Osteocyte (in vitro differentiated cells): ENCODE results near the gene RIMBP2. TPM values are rescaled to one million over a fixed set of nuclear protein-coding genes. Genes with fewer than 3 reads are reported as not detected.

ENCODE experiments used
- DNase-seq: peaks from one replicate; pipeline ENCODE4 v3.0.0; 2021; ENCODE audit warnings: mixed read lengths; ENCODE audit not compliant: unreplicated experiment; ENCODE audit errors: extremely low spot score
- H3K27ac Mint-ChIP-seq: one replicate; pipeline ENCODE4 v1.8.0; 2021; ENCODE audit warnings: mild to moderate bottlenecking, mixed read lengths; ENCODE audit not compliant: unreplicated experiment
- H3K27me3 Mint-ChIP-seq: one replicate; pipeline ENCODE4 v1.8.0; 2021; ENCODE audit warnings: mixed read lengths; ENCODE audit not compliant: unreplicated experiment
- H3K36me3 Mint-ChIP-seq: one replicate; pipeline ENCODE4 v1.8.0; 2021; ENCODE audit warnings: mixed read lengths; ENCODE audit not compliant: unreplicated experiment
- H3K4me1 Mint-ChIP-seq: one replicate; pipeline ENCODE4 v1.8.0; 2021; ENCODE audit warnings: mixed read lengths; ENCODE audit not compliant: unreplicated experiment
- H3K4me3 Mint-ChIP-seq: one replicate; pipeline ENCODE4 v1.8.0; 2021; ENCODE audit warnings: mild to moderate bottlenecking, moderate library complexity, mixed read lengths; ENCODE audit not compliant: unreplicated experiment
- H3K9me3 Mint-ChIP-seq: one replicate; pipeline ENCODE4 v1.8.0; 2021; ENCODE audit warnings: mixed read lengths; ENCODE audit not compliant: unreplicated experiment
- total RNA-seq: library from RNA; stranded (reverse); gene quantifications from 2 replicates; pipeline ENCODE4 v1.2.1, GENCODE V29; 2021
- TF ChIP-seq, protein P1 (sequence below): fragments of 200-600 bp; sonication (generic); IDR thresholded peaks from 2 replicates; pipeline ENCODE4 v1.5.0; 2021; ENCODE audit warnings: antibody characterized with exemption, mild to moderate bottlenecking, moderate library complexity

Gene RIMBP2
- total RNA-seq, 1 donor from 2014 or later = 0.13 TPM

DNA sequence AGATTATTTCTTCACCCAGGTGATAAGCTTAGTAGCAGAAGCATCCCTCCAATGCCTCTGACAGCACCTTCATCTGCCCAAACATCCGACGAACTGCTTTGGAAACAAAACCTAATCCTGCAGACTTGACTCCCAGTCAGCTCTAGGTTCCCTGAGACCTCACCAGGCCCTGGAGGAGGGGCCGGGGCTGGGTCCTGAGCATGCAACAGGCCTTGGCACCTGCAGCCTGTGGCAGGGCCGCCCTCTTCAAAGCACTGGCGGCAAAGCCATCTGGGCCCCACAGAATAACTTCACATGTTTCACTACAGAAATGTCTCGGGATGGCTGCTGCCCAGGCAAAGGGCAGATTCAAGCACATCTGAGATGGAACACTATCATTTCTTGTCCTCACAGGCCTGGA lies 245.1 kb downstream of the RIMBP2 start:
- TF ChIP-seq, protein P1, sequence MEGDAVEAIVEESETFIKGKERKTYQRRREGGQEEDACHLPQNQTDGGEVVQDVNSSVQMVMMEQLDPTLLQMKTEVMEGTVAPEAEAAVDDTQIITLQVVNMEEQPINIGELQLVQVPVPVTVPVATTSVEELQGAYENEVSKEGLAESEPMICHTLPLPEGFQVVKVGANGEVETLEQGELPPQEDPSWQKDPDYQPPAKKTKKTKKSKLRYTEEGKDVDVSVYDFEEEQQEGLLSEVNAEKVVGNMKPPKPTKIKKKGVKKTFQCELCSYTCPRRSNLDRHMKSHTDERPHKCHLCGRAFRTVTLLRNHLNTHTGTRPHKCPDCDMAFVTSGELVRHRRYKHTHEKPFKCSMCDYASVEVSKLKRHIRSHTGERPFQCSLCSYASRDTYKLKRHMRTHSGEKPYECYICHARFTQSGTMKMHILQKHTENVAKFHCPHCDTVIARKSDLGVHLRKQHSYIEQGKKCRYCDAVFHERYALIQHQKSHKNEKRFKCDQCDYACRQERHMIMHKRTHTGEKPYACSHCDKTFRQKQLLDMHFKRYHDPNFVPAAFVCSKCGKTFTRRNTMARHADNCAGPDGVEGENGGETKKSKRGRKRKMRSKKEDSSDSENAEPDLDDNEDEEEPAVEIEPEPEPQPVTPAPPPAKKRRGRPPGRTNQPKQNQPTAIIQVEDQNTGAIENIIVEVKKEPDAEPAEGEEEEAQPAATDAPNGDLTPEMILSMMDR = no peak
- Mint-ChIP-seq H3K4me3 (no peak overlapping the region), H3K27ac (no peak overlapping the region), H3K9me3 (peaks cover 20% of the 10 kb centered on the region), H3K27me3 (no peaks in the 10 kb centered on the region), H3K36me3 (no peaks in the 10 kb centered on the region), H3K4me1 (no peaks in the 10 kb centered on the region)
- no peak for DNase-seq

DNA sequence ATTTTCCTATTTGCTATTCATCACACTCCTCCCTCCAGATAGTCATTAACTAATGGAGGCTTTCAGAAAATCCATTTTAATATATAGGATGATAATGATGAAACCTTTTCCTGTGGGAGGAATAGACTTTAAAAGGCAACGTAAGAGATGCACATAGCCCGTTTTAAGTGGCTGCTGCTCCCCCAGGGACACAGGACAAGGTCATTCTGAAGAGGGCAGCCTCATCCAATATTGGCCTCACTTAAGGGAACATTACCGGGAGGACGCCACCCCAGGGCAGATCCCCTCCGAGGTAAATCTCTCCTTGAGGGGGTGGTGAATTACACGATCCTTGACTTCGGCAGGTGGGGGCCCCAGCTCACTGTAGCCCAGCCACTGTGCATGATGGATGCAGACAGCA lies 246.5 kb downstream of the RIMBP2 start:
- Mint-ChIP-seq H3K36me3 (no peaks in the 10 kb centered on the region), H3K4me1 (no peaks in the 10 kb centered on the region), H3K9me3 (peaks cover 20% of the 10 kb centered on the region), H3K27ac (no peak overlapping the region), H3K27me3 (no peaks in the 10 kb centered on the region), H3K4me3 (no peak overlapping the region)
- no peak for DNase-seq
- TF ChIP-seq, protein P1 = no peak

DNA sequence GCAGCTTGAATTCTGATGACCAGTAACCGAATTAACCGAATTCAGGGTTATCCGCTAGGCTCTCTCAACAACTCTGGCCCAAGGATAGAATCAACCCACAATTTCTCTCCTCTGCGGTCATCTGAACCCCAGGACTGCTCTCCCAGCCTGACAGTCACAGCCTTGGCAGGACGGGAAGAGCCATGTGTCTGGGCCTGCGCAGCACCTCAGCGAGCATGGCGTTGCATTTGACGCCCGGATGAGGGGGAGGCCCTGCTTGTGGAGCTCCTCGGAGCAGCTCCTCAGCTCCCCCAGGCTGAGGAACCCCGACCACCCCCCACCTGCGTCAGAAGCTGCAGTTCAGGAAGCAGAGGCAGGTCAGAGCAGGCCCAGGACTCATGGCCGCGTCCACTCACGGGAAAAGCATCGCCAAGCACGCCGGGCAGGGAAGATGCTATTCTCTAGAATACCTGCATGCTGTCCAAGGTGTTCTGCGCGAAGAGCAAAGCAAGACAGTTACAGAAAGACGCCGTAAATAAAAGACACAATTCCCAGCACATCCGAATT lies 247.3 kb downstream of the RIMBP2 start:
- TF ChIP-seq, protein P1 = no peak
- no peaks in the 10 kb centered on the region for H3K36me3 Mint-ChIP-seq
- H3K27ac Mint-ChIP-seq = no peak overlapping the region
- DNase-seq = no peak
- H3K27me3 Mint-ChIP-seq = no peaks in the 10 kb centered on the region
- no peaks in the 10 kb centered on the region for H3K4me1 Mint-ChIP-seq
- peaks cover 20% of the 10 kb centered on the region for H3K9me3 Mint-ChIP-seq
- no peak overlapping the region for H3K4me3 Mint-ChIP-seq

DNA sequence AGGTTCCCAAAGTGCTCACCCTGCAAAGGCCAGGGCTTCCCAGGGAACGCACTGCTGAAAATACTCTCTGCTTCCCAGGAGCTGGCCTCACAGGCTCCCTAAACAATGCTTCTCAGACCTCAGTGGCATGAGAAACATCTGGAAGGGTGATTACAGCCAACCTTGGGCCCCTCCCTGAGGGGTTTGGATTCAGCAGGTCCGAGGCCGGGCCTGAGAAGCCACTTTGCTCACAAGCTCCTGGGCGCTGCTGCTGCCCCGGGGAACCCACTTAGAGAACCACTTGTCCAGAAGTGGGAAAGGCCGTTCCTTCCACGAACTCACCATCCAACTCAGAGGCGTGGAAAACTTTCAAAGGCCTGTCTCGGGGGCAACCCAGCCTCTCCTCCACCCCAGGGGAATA lies 247.9 kb downstream of the RIMBP2 start:
- no peak for DNase-seq
- no peaks in the 10 kb centered on the region for H3K36me3 Mint-ChIP-seq
- H3K9me3 Mint-ChIP-seq = peaks cover 20% of the 10 kb centered on the region
- TF ChIP-seq, protein P1 = no peak
- no peak overlapping the region for H3K27ac Mint-ChIP-seq
- H3K4me3 Mint-ChIP-seq = no peak overlapping the region
- no peaks in the 10 kb centered on the region for H3K4me1 Mint-ChIP-seq
- H3K27me3 Mint-ChIP-seq = no peaks in the 10 kb centered on the region

DNA sequence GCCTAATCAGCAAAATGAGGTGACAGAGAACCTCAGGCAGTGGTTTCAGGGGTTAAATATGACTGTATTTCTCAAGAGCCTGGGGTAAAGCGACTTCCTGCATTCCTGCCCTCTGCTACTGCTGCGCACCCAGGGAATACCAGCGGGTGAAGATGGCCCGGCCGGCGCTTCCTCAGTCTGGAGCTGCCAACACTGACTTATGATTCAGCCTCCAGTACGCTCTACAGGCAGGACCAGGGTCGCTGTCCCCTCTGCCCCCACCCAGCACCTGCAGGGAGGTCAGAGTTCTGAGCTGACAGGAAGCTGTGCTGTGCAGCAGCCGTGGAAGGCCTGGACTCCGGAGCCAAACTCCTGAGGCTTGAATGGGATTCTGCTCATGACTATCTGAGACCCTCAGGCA lies 250.5 kb downstream of the RIMBP2 start:
- no peak for DNase-seq
- Mint-ChIP-seq H3K9me3 (peaks cover 17% of the 10 kb centered on the region), H3K36me3 (no peaks in the 10 kb centered on the region), H3K4me3 (no peak overlapping the region), H3K27me3 (no peaks in the 10 kb centered on the region), H3K27ac (no peak overlapping the region), H3K4me1 (no peaks in the 10 kb centered on the region)
- TF ChIP-seq, protein P1 = no peak
